GM12875 (cell line): ENCODE data around the gene RHOJ.

Experiments used
- H3K4me3 ChIP-seq: one replicate; pipeline ENCODE4 v1.5.1; 2011; ENCODE audit warnings: low read depth, low read length, control low read depth
- CTCF ChIP-seq: IDR thresholded peaks from 2 replicates; pipeline ENCODE4 v1.5.1; 2011; ENCODE audit warnings: low read depth, mild to moderate bottlenecking, control low read depth, inconsistent platforms, low read length, moderate library complexity, borderline replicate concordance; ENCODE audit not compliant: insufficient read depth

Gene RHOJ

GRCh38 chr14:63262446-63262845 is 58.2 kb downstream of the RHOJ start:
- no peak for TF ChIP-seq CTCF

GRCh38 chr14:63266106-63266505 is 61.9 kb downstream of the RHOJ start:
- H3K4me3 ChIP-seq: no peak overlapping the region
- TF ChIP-seq CTCF: no peak

More at GRCh38 chr14:63262446-63262845, 58.2 kb downstream of the RHOJ start:
- H3K4me3 ChIP-seq: no peak overlapping the region

GRCh38 chr14:63267171-63267570 is 62.9 kb downstream of the RHOJ start:
- TF ChIP-seq CTCF: no peak

GRCh38 chr14:63268771-63269170 is 64.5 kb downstream of the RHOJ start:
- no peak overlapping the region for H3K4me3 ChIP-seq
- TF ChIP-seq CTCF: no peak

More at GRCh38 chr14:63267171-63267570, 62.9 kb downstream of the RHOJ start:
- H3K4me3 ChIP-seq: no peak overlapping the region

- no peak overlapping the region for H3K4me3 ChIP-seq
- TF ChIP-seq CTCF: no peak
Measured at GRCh38 chr14:63269561-63270225, 65.5 kb downstream of the RHOJ start.

GRCh38 chr14:63273129-63273528 is 68.9 kb downstream of the RHOJ start:
- TF ChIP-seq CTCF: no peak
- no peak overlapping the region for H3K4me3 ChIP-seq
